Endothelial cell (in vitro differentiated cells): ENCODE measurements around the gene PIK3CD. TPM values are rescaled to one million over a fixed set of nuclear protein-coding genes. Genes with fewer than 3 reads are reported as not detected.

Experiments
- DNase-seq: peaks from one replicate; pipeline ENCODE4 v3.0.0; 2021; ENCODE audit warnings: low spot score
- H3K27ac Mint-ChIP-seq: one replicate; pipeline ENCODE4 v1.8.0; 2021; ENCODE audit warnings: mixed read lengths, inconsistent platforms; ENCODE audit not compliant: unreplicated experiment
- H3K27me3 Mint-ChIP-seq: one replicate; pipeline ENCODE4 v1.8.0; 2021; ENCODE audit warnings: mild to moderate bottlenecking, moderate library complexity, mixed read lengths, inconsistent platforms; ENCODE audit not compliant: unreplicated experiment
- H3K36me3 Mint-ChIP-seq: one replicate; pipeline ENCODE4 v1.8.0; 2021; ENCODE audit warnings: mild to moderate bottlenecking, low read depth, mixed read lengths, inconsistent platforms; ENCODE audit not compliant: unreplicated experiment
- H3K4me1 Mint-ChIP-seq: one replicate; pipeline ENCODE4 v1.8.0; 2021; ENCODE audit warnings: mild to moderate bottlenecking, mixed read lengths, inconsistent platforms; ENCODE audit not compliant: unreplicated experiment
- H3K4me3 Mint-ChIP-seq: one replicate; pipeline ENCODE4 v1.8.0; 2021; ENCODE audit warnings: mild to moderate bottlenecking, mixed read lengths, inconsistent platforms; ENCODE audit not compliant: unreplicated experiment
- H3K9me3 Mint-ChIP-seq: one replicate; pipeline ENCODE4 v1.8.0; 2021; ENCODE audit warnings: mixed read lengths, inconsistent platforms; ENCODE audit not compliant: unreplicated experiment
- CTCF ChIP-seq: fragments of 200-600 bp; sonication (generic); IDR thresholded peaks from one replicate; pipeline ENCODE4 v1.5.0; 2021; ENCODE audit warnings: antibody characterized with exemption; ENCODE audit not compliant: unreplicated experiment
- total RNA-seq: library from RNA; stranded (reverse); fragmentation: NEBNext Ultra II Directional; extraction: Animal tissue kit (Norgen Biotek cat#: 25700); gene quantifications from one replicate; pipeline ENCODE4 v1.2.1, GENCODE V29; 2021; ENCODE audit not compliant: unreplicated experiment

The PIK3CD gene
- total RNA-seq, 1 donor from 2014 or later, result 30.3 TPM

DNA sequence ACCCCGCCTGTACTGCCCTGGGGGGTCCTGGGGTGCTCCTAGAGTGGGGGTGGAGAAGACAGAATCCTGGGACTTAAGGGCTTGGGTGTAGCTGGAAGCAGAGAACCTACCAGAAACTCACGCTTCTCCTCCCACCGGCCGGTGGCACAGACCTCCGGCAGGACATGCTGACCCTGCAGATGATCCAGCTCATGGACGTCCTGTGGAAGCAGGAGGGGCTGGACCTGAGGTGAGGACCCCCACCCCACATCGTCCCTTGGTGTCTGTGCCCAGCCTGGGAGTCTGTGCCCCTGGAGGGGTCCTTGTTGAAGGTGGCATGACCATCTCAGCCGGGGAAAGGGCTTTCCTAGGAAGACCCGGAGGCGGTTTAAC is 70.8 kb downstream of the PIK3CD start:
- H3K9me3 Mint-ChIP-seq, result no peaks in the 10 kb centered on the region
- H3K27ac Mint-ChIP-seq, result no peak overlapping the region
- H3K4me3 Mint-ChIP-seq, result no peak overlapping the region
- peaks cover 7% of the 10 kb centered on the region for H3K4me1 Mint-ChIP-seq
- H3K27me3 Mint-ChIP-seq, result no peaks in the 10 kb centered on the region
- no peak for TF ChIP-seq CTCF
- DNase-seq, result no peak
- H3K36me3 Mint-ChIP-seq, result peaks cover 20% of the 10 kb centered on the region

- Mint-ChIP-seq H3K4me3 (peak overlapping the region; percentile 71), H3K27ac (no peak overlapping the region), H3K36me3 (peaks cover 24% of the 10 kb centered on the region), H3K27me3 (no peaks in the 10 kb centered on the region), H3K4me1 (no peaks in the 10 kb centered on the region), H3K9me3 (no peaks in the 10 kb centered on the region)
- DNase-seq, result no peak
- no peak for TF ChIP-seq CTCF
These were observed 71.7 kb downstream of the PIK3CD start for GRCh38 chr1:9723068-9723805.

GRCh38 chr1:9723926-9724325 is 72.4 kb downstream of the PIK3CD start:
- Mint-ChIP-seq H3K4me1 (no peaks in the 10 kb centered on the region), H3K9me3 (no peaks in the 10 kb centered on the region), H3K4me3 (peak overlapping the region; percentile 71), H3K27ac (no peak overlapping the region), H3K36me3 (peaks cover 31% of the 10 kb centered on the region), H3K27me3 (no peaks in the 10 kb centered on the region)
- no peak for DNase-seq
- TF ChIP-seq CTCF, result no peak

GRCh38 chr1:9724706-9725476 is 73.4 kb downstream of the PIK3CD start:
- H3K4me3 Mint-ChIP-seq, result no peak overlapping the region
- peak; percentile 76 for DNase-seq
- H3K9me3 Mint-ChIP-seq, result no peaks in the 10 kb centered on the region
- no peaks in the 10 kb centered on the region for H3K4me1 Mint-ChIP-seq
- no peak overlapping the region for H3K27ac Mint-ChIP-seq
- TF ChIP-seq CTCF, result peak; percentile 93
- H3K27me3 Mint-ChIP-seq, result no peaks in the 10 kb centered on the region
- H3K36me3 Mint-ChIP-seq, result peaks cover 33% of the 10 kb centered on the region

GRCh38 chr1:9726406-9726805 is 74.9 kb downstream of the PIK3CD start:
- peaks cover 3% of the 10 kb centered on the region for H3K27me3 Mint-ChIP-seq
- no peak overlapping the region for H3K27ac Mint-ChIP-seq
- no peak for TF ChIP-seq CTCF
- H3K36me3 Mint-ChIP-seq, result peaks cover 42% of the 10 kb centered on the region
- no peaks in the 10 kb centered on the region for H3K9me3 Mint-ChIP-seq
- peaks cover 4% of the 10 kb centered on the region for H3K4me1 Mint-ChIP-seq
- H3K4me3 Mint-ChIP-seq, result no peak overlapping the region
- DNase-seq, result no peak
